ENCODE results near the gene RPS3A. TPM values are rescaled to one million over a fixed set of nuclear protein-coding genes. Genes with fewer than 3 reads are reported as not detected.

RPS3A gene
- total RNA-seq, 4 donors from 2014 or later = 2,495 to 3,475 (median 3,045) TPM

GRCh38 chr4:151099976-151100417 is 569 bp downstream of the RPS3A start:
- no peak for DNase-seq (ENCODE audit: low spot score)
- TF ChIP-seq, protein P1, sequence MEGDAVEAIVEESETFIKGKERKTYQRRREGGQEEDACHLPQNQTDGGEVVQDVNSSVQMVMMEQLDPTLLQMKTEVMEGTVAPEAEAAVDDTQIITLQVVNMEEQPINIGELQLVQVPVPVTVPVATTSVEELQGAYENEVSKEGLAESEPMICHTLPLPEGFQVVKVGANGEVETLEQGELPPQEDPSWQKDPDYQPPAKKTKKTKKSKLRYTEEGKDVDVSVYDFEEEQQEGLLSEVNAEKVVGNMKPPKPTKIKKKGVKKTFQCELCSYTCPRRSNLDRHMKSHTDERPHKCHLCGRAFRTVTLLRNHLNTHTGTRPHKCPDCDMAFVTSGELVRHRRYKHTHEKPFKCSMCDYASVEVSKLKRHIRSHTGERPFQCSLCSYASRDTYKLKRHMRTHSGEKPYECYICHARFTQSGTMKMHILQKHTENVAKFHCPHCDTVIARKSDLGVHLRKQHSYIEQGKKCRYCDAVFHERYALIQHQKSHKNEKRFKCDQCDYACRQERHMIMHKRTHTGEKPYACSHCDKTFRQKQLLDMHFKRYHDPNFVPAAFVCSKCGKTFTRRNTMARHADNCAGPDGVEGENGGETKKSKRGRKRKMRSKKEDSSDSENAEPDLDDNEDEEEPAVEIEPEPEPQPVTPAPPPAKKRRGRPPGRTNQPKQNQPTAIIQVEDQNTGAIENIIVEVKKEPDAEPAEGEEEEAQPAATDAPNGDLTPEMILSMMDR (IDR thresholded peaks at IDR 0.05) = no peak
- peak; percentile 26 for ATAC-seq (ENCODE audit: low FRiP score)

DNA sequence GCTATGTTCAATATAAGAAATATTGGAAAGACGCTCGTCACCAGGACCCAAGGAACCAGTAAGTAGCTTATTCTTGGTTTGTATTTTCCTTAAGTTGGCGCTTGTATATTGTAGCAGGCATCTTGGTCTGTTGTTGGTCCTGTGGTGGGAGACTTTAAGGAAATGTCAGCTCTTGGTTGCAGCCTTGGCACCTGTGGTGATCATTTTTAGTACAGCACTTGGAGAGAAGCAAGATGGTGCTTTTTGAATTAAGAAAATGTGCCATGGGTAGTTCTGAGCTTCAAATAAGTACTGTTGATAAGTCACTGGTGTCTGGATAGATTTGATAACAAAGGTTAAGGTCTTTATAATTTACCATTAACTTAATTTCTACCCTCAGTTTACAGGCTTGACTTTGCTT is 1.1 kb downstream of the RPS3A start:
- no peak for DNase-seq (ENCODE audit: low spot score)

DNA sequence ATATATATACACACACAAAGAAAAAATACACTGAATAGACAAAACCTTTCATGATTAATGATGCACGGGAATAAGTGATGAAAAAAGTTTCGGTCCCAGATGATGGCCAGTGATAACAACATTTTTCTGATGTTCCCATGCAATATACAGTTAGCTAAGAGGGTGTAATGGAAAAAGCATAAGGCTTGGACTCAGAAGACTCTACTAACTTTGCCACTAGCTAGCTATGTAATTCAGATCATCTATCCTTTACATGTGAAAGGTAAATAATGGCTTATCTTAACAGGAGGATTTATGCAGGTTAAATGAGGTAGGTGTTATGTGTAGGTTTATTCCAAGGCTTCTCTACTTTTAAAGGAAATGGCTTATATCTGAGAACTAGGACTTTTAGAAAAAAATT is 4.3 kb downstream of the RPS3A start:
- no peak for DNase-seq (ENCODE audit: low spot score)
- TF ChIP-seq, protein P1 (IDR thresholded peaks at IDR 0.05) = no peak
- ATAC-seq (ENCODE audit: low FRiP score) = no peak

More for the DNA sequence above, 1.1 kb downstream of the RPS3A start:
- no peak for ATAC-seq (ENCODE audit: low FRiP score)
- TF ChIP-seq, protein P1 (IDR thresholded peaks at IDR 0.05) = no peak

- DNase-seq (ENCODE audit: low spot score) (no peak), ATAC-seq (ENCODE audit: low FRiP score) (no peak)
- TF ChIP-seq, protein P1 (IDR thresholded peaks at IDR 0.05) = no peak
Observed at GRCh38 chr4:151104621-151105020, 5.2 kb downstream of the RPS3A start.

- no peak for DNase-seq (ENCODE audit: low spot score)
- ATAC-seq (ENCODE audit: low FRiP score) = no peak
- TF ChIP-seq, protein P1 (IDR thresholded peaks at IDR 0.05) = no peak
Observed at GRCh38 chr4:151105454-151106032, 6.1 kb downstream of the RPS3A start.

GRCh38 chr4:151107063-151107462 is 7.6 kb downstream of the RPS3A start:
- TF ChIP-seq, protein P1 (IDR thresholded peaks at IDR 0.05) = no peak
- ATAC-seq (ENCODE audit: low FRiP score) (no peak), DNase-seq (ENCODE audit: low spot score) (no peak)

DNA sequence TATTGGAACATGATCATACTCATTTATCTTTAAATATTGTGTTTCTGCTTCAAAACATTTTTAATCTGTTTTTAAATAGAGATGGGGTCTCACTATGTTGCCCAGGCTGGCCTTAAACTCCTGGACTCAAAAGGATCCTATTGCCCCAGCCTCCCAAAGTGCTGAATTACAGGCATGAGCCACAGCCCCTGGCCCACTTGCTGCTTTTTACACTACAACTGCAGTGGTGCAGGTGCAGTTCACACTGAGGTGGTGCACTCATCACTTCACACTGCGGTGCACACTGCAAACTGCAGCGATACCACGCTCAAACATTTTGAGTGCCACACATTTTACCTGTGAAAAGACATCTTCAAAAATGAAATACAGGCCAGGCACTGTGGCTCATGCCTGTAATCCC is 10.8 kb downstream of the RPS3A start:
- TF ChIP-seq, protein P1 (IDR thresholded peaks at IDR 0.05) = no peak
- DNase-seq (ENCODE audit: low spot score) = no peak
- no peak for ATAC-seq (ENCODE audit: low FRiP score)
